Measurements from ENCODE around the gene PPP3CA.

DNA sequence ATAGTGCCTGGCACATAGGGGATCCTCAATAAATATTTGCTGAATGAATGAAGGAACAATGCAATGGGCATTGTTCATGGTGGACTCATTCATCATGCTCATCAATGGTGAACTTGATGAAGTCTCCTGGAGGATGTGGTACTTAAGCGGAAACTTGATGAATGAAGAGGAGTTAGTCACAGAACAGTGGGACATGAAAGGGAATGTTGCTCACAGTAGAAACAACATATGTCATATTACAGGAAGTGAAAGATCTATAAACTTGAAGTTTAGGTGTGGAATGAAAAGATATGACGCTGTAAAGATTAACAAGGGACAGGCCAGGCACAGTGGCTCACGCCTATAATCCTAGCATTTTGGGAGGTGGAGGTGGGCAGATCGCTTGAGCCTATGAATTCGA, 224.1 kb downstream of the PPP3CA start:
- no peak for TF ChIP-seq CTCF (IDR thresholded peaks at IDR 0.05)
- no peak for TF ChIP-seq POLR2A (IDR thresholded peaks at IDR 0.05)

Measured in Peyer's patch (tissue), 4 donors.